Activated naive CD8-positive, alpha-beta T cell treated with anti-CD3 and anti-CD28 coated beads, Interleukin-2, amount 10 ng/mL, durations not matched to agents 7 days and 5 days (primary cell): Measurements from ENCODE around the gene WWTR1. TPM values are rescaled to one million over a fixed set of nuclear protein-coding genes. Genes with fewer than 3 reads are reported as not detected.

Source experiments
- ATAC-seq: fragments of 150-1000 bp; cut with Tn5 transposase; one replicate; pipeline ENCODE4 v1.10.0; 2021; ENCODE audit warnings: low read depth, moderate library complexity
- POLR2A ChIA-PET: fragments of 350-600 bp; sonication (Branson Sonifier 250); formaldehyde crosslinking; loops from one replicate; lab custom pipeline; 2021; ENCODE audit warnings: antibody characterized with exemption; lab: Charles Lee
- DNase-seq: peaks from one replicate; pipeline ENCODE4 v3.0.0; 2021
- H3K27ac Mint-ChIP-seq: one replicate; pipeline ENCODE4 v1.8.0; 2022; ENCODE audit warnings: mild to moderate bottlenecking, mixed read lengths
- H3K27me3 Mint-ChIP-seq: one replicate; pipeline ENCODE4 v1.8.0; 2022; ENCODE audit warnings: mild to moderate bottlenecking, moderate library complexity, mixed read lengths
- H3K36me3 Mint-ChIP-seq: one replicate; pipeline ENCODE4 v1.8.0; 2021; ENCODE audit warnings: mild to moderate bottlenecking, mixed read lengths
- H3K4me1 Mint-ChIP-seq: one replicate; pipeline ENCODE4 v1.8.0; 2021; ENCODE audit warnings: mixed read lengths
- H3K4me3 Mint-ChIP-seq: one replicate; pipeline ENCODE4 v1.8.0; 2022; ENCODE audit warnings: mild to moderate bottlenecking, moderate library complexity, mixed read lengths
- H3K9me3 Mint-ChIP-seq: one replicate; pipeline ENCODE4 v1.8.0; 2021; ENCODE audit warnings: mixed read lengths
- total RNA-seq, 2 experiments: library from RNA; stranded (reverse); gene quantifications; one replicate each; pipeline ENCODE4 v1.2.3, GENCODE V29; 2021

Gene WWTR1
- total RNA-seq = under 1 TPM; 0.55 to 0.79 TPM

DNA sequence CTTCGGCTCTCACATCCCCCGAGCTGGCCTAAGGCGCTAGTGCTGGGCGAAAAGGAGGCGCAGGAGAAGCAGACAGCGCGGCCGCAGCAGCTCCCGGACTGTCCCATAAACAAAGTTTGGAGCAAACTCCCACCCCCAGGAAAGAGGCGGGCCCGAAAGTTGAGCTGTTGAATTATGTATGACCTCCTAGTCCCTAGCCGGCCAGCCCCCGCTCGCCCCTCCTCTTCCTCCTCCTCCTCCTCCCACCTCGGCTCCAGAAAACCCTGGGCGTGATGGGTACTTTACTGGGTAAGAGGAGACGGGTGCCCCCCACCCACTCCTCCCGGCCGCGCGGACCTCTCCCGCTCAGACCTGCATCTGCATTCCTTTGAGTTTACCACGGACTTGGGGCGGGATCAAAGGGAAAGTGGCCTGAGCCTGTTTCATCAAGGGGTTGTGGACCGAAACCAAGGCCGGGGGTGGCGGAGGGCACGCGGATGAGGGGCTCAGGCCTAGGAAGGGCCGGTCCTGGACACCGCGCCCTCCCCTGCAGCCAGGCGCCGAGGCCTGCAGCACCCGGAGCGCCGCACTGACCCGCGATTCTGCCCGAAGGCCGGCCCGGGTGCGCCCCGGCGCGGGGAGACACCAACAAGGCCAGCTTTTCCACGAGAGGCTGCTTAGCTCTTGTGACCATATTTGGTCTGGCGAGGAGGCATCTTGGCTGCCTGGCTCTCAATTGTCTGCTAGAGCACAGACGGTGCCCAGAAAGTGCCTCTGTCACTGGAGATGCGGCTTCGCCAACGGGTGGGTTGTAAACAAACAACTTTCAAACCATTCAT lies at the start of gene WWTR1:
Gene WWTR1, minus strand, starts transcription at position 100 of the 818 bp plus-strand sequence. CDS start 719 bp downstream, outside the sequence.
- Mint-ChIP-seq H3K9me3 (no peaks in the 10 kb centered on the region), H3K4me1 (peaks cover 12% of the 10 kb centered on the region), H3K27ac (no peak within 1 kb of the TSS), H3K27me3 (peaks cover 66% of the 10 kb centered on the region), H3K36me3 (no peaks in the 10 kb centered on the region), H3K4me3 (peak within 1 kb of the TSS; percentile 89)
- DNase-seq = peak; percentile 53
- POLR2A ChIA-PET = interaction anchor here (0.9 kb wide), 1 partner anchor 95 kb away, joined by 3 read pairs; the partner anchor contains the start of gene COMMD2
- ATAC-seq = peak; percentile 70

DNA sequence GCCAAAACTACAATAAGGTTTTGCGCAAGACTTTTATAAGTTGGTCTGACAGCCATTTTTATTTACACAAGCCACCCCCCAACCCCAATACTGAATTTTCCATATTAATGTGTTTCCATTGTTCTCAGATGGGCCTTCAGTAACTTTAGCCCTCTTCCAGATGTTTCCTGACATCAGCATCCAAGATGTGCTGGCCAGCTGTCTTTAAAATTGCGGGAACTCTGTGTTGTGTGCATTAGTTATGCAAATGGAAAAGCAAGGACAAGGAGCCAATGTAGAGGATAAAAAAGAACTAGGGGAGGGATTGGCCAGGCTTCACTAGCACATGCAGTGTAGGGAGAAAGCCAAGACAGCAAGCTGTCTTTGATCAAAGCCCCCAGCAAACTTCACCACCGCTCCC lies 49.1 kb upstream of the WWTR1 start:
- POLR2A ChIA-PET = no interaction called here
- H3K9me3 Mint-ChIP-seq = peaks cover 1% of the 10 kb centered on the region
- ATAC-seq (no peak), DNase-seq (no peak)
- peaks cover 1% of the 10 kb centered on the region for H3K36me3 Mint-ChIP-seq
- peaks cover 6% of the 10 kb centered on the region for H3K4me1 Mint-ChIP-seq
- H3K27me3 Mint-ChIP-seq = peaks cover 6% of the 10 kb centered on the region
- H3K27ac Mint-ChIP-seq = no peak overlapping the region
- H3K4me3 Mint-ChIP-seq = no peak overlapping the region

DNA sequence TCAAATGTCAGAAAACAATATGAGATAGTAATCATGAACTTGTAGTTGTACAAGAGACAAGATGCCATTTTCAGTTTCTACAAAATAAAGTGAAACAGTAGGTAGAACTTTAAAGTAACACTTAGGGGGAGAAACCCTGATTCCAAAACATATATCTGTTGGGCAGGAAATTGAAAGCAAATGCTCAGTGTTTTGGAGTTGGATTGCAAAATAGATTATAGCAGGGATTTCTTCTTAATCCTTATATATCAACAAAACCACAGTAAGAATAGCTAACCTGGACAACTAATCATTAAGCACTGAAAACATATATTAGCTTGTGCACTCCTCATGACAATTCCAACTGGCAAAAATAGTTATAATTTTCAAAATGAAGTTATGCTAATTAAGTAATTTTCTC lies 47.6 kb upstream of the WWTR1 start:
- H3K27me3 Mint-ChIP-seq = peaks cover 6% of the 10 kb centered on the region
- no peak overlapping the region for H3K4me3 Mint-ChIP-seq
- POLR2A ChIA-PET = no interaction called here
- ATAC-seq (no peak), DNase-seq (no peak)
- no peak overlapping the region for H3K27ac Mint-ChIP-seq
- peaks cover 9% of the 10 kb centered on the region for H3K4me1 Mint-ChIP-seq
- H3K9me3 Mint-ChIP-seq = peaks cover 1% of the 10 kb centered on the region
- H3K36me3 Mint-ChIP-seq = peaks cover 2% of the 10 kb centered on the region

DNA sequence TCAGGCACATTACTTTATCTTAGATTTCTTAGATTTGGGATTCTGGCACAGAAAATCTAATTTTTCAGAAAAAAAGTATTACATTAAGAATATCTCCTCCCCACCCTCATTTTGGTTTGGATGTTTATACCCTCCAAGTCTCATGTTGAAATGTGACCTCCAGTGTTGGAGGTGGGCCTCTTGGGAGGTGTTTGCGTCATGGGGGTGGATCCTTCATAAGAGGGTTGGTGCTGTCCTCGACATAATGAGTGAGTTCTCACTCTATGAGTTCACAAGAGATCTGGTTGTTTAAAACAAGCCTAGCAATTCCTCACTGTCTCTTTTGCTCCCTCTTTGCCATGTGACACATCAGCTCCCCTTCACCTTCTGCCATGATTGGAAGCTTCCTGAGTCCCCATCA lies 45.6 kb upstream of the WWTR1 start:
- Mint-ChIP-seq H3K9me3 (peaks cover 5% of the 10 kb centered on the region), H3K27me3 (peaks cover 6% of the 10 kb centered on the region), H3K36me3 (peaks cover 2% of the 10 kb centered on the region), H3K4me1 (peaks cover 9% of the 10 kb centered on the region), H3K27ac (no peak overlapping the region), H3K4me3 (no peak overlapping the region)
- ATAC-seq (no peak), DNase-seq (no peak)
- POLR2A ChIA-PET = no interaction called here

DNA sequence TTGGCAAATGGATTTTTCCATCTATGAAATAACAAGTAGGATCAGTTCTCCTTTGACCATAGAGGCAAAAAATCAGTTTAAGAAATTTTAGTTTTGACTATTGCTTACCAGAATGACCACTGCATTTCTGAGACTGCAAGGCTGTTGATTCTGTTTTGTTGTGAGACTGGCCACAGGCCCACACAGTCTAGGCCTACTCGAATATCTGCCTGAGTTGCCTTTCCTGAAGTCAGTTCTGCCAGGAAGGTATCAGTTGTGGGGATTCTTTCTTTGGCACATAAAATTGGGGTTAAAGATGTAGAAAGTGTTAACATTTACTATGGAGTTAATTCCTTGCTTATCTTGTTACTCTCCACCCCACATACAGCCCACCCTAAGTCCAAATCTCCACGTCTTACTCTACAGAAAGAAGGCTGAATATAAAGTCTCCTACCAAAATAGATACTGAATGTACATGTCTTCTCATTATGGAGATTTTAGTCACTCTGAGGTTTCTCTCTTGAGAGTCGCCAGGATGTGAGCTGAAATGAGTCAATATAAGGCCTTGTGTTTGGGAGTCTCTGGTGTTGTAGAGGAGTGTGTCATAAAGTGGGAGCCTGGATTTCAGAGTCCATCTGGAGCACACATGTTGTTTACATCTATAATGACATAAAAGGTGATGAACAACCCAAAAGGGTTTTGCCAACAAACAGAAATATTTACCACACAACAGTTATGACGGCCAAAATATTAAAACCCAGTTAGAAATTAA lies 45.0 kb upstream of the WWTR1 start:
- DNase-seq = no peak
- Mint-ChIP-seq H3K4me1 (peaks cover 7% of the 10 kb centered on the region), H3K27ac (no peak overlapping the region), H3K27me3 (peaks cover 6% of the 10 kb centered on the region), H3K9me3 (peaks cover 10% of the 10 kb centered on the region), H3K36me3 (peaks cover 2% of the 10 kb centered on the region), H3K4me3 (no peak overlapping the region)
- ATAC-seq = no peak
- POLR2A ChIA-PET = no interaction called here

DNA sequence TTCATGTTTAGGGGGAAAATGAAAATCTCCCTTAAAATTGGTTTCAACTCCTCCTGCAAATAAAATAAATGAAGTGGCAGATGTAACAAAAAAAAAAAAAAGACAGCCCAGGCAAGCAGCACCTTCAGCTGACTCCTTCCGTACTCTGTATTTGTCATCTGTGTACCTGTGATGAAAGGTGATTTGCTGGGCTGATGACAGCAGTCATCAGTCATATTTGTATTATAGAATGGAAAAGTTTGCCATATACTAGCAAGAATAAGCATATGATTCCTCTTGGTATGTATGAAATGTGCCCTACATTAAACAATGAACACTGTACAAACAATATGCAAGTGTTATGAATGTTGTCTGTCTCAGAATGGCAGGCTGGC lies 44.1 kb upstream of the WWTR1 start:
- peaks cover 17% of the 10 kb centered on the region for H3K9me3 Mint-ChIP-seq
- ATAC-seq (no peak), DNase-seq (no peak)
- H3K4me1 Mint-ChIP-seq = peaks cover 7% of the 10 kb centered on the region
- POLR2A ChIA-PET = no interaction called here
- H3K27me3 Mint-ChIP-seq = peaks cover 6% of the 10 kb centered on the region
- H3K4me3 Mint-ChIP-seq = no peak overlapping the region
- peaks cover 2% of the 10 kb centered on the region for H3K36me3 Mint-ChIP-seq
- H3K27ac Mint-ChIP-seq = no peak overlapping the region

DNA sequence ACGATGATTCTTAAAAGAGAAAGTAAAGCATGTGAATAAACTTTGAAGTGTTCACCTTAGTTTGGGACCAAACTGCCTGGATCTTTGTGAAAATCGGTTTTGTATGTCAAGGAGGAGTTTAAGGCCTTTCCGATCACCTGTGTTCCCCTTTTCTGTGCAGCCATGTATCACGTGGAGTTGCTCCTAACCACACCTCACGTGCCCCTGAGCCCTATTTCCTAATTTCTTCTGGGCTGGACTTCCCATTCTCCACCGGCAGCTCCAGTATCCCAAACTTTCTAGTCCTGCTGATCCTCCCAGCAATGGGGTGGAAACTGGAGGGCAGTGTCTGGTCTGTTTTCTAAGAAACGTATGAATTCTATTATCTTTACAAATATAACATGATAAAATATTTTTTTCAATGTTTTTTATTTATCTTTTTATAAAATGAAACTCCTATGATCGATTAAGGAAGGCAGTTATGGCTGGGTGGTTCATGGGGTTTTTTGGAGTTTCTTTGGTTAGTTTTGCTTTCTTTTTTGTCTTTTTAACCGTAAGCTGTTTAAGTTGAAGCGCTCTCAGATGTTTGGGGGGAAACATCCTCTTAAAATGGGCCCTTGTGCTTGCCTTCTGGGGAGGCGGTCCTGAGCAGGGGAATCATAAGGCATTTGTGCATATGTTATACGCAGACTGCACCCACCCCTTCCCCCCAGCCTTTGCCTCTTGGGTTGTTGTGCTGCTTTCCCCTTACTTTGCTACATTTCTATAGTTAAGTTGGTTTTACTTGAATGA lies 43.6 kb upstream of the WWTR1 start:
- POLR2A ChIA-PET = no interaction called here
- DNase-seq (no peak), ATAC-seq (no peak)
- Mint-ChIP-seq H3K9me3 (peaks cover 17% of the 10 kb centered on the region), H3K36me3 (peaks cover 2% of the 10 kb centered on the region), H3K4me3 (peak overlapping the region; percentile 47), H3K4me1 (peaks cover 7% of the 10 kb centered on the region), H3K27ac (no peak overlapping the region), H3K27me3 (peaks cover 6% of the 10 kb centered on the region)

DNA sequence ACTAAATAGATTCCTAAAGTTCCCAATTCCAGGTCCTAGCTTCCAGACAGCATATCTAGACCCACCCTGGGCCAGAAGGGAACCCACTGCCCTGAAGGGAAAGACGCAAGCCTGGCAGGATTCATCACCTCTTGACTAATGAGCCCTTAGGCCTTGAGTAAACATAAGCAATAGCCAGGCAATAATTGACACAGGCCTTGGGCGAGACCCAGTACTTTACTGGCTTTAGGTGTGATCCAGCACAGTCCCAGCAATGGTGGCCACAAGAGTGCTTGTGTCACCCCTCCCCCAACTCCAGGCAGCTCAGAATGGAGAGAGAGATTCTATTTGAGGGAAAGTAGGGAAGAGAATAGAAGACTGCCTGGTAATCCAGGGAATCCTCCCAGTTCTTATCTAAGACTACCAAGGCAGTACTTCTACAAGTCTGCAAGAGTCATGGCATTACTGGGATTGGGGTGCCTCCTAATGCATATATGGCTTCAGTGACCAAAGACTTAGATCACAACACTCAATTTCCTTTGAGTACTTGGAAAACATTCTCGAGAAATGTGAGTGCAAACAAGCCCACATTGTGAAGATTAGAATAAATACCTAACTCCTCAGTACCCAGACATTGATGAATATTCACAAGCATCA lies 30.4 kb upstream of the WWTR1 start:
- DNase-seq = no peak
- H3K4me3 Mint-ChIP-seq = no peak overlapping the region
- H3K4me1 Mint-ChIP-seq = no peaks in the 10 kb centered on the region
- H3K27me3 Mint-ChIP-seq = peaks cover 9% of the 10 kb centered on the region
- ATAC-seq = no peak
- H3K27ac Mint-ChIP-seq = no peak overlapping the region
- H3K9me3 Mint-ChIP-seq = peaks cover 7% of the 10 kb centered on the region
- POLR2A ChIA-PET = no interaction called here
- H3K36me3 Mint-ChIP-seq = no peaks in the 10 kb centered on the region

DNA sequence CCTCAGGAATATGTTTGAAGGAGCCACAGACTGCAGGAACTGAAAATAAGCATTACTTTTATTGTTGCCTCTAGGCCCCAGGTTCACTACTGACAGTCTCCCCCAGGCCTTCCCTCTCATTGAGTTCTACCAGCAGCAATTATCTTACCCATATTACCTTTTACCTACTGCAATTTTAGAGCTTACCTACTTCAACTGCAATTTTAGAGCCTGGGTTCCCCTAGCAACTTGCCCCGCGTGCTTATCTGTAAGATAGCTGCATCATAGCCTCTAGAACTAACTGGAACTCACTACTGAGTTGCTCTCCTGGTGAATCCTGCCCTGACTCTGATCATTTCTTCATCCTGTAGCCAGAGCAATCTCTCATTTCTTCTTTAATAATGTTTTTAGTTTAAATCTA lies 29.2 kb upstream of the WWTR1 start:
- H3K9me3 Mint-ChIP-seq = peaks cover 6% of the 10 kb centered on the region
- no peaks in the 10 kb centered on the region for H3K4me1 Mint-ChIP-seq
- ATAC-seq = no peak
- no peaks in the 10 kb centered on the region for H3K36me3 Mint-ChIP-seq
- no peak for DNase-seq
- H3K27ac Mint-ChIP-seq = no peak overlapping the region
- POLR2A ChIA-PET = no interaction called here
- peaks cover 16% of the 10 kb centered on the region for H3K27me3 Mint-ChIP-seq
- H3K4me3 Mint-ChIP-seq = no peak overlapping the region

DNA sequence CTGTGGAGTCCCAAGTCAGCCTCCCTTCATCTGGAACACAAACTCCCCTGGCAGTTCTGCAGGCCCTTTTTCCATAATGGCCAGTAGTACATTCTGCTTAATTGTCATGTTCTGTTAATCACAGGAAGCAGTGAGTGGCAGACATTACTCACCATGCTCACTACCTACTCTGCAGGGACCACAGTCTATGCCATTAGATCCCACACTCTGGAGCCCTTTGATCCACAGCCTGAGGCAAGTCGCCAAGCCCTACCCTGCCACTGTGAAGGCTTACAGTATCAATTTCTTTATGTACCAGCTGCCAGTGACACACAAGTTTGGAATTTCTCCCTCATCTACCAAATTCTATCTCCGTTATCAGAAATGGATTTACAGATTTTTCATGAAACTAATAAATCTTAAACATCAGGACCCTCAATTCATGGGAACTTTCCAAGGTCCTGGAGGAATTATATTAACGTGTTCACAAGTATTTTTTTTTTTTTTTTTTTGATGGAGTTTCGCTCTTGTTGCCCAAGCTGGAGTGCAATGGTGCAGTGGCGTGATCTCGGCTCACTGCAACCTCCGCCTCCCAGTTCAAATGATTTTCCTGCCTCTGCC lies 20.6 kb upstream of the WWTR1 start:
- peaks cover 10% of the 10 kb centered on the region for H3K27me3 Mint-ChIP-seq
- no peak for DNase-seq
- no peak for ATAC-seq
- H3K36me3 Mint-ChIP-seq = no peaks in the 10 kb centered on the region
- H3K4me3 Mint-ChIP-seq = no peak overlapping the region
- POLR2A ChIA-PET = no interaction called here
- H3K27ac Mint-ChIP-seq = no peak overlapping the region
- no peaks in the 10 kb centered on the region for H3K9me3 Mint-ChIP-seq
- no peaks in the 10 kb centered on the region for H3K4me1 Mint-ChIP-seq

DNA sequence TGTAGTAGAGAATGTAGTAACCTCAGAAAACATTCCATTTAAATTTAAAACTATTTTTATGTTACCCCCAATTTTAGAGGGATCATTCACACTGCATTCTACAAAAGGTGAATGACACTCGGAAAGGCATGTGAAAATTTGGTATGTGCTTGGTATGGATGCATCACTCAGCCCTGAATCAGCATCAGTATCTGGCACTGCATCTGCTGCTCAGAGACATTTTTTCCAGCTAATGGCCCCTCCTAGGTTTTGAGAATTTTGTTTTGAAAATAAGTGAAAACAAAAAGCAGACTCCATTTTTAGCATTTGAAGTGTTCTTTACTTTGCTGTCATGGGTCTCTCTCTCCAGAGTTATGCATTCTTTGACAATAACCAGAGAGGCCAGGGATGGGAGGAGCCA lies 15.6 kb upstream of the WWTR1 start:
- H3K27me3 Mint-ChIP-seq = no peaks in the 10 kb centered on the region
- DNase-seq (no peak), ATAC-seq (no peak)
- no peaks in the 10 kb centered on the region for H3K36me3 Mint-ChIP-seq
- no peak overlapping the region for H3K27ac Mint-ChIP-seq
- no peaks in the 10 kb centered on the region for H3K4me1 Mint-ChIP-seq
- POLR2A ChIA-PET = no interaction called here
- H3K9me3 Mint-ChIP-seq = no peaks in the 10 kb centered on the region
- H3K4me3 Mint-ChIP-seq = no peak overlapping the region

DNA sequence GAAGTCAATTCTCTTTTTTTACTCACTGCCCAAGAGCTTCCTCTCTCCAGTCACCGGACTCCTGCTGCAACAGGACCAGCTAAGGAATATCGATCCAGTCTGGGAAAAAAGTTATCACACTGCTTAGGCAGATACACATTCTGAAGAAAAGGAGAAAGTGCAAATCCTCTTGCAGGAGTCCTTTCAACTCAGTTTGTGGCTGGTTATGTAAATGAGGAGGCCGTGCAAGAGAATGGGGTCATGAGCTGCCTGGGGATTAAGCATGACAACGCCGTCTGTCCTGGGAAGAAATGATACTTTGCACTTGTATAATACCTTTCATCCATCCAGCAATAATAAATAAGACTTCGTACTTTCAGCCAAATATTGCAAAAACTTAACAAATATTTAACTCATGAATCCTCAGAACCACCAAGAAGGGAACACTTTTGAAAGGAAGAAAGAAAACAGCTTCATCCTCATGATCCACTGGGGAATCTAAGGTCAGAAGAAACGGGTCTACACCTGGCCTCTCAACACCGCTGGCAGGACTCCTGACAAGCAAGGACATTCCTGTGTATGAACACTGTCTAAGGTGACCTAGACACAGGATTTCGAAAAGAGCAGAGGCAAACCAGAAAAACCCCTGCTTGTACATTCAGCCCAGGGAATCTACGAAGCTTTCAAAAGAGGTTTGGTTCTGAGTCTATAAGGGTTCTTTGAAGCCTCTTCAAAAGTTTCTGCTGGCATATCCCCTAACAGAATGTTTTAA lies 13.1 kb upstream of the WWTR1 start:
- Mint-ChIP-seq H3K4me3 (no peak overlapping the region), H3K4me1 (no peaks in the 10 kb centered on the region), H3K9me3 (no peaks in the 10 kb centered on the region), H3K27ac (no peak overlapping the region), H3K27me3 (peaks cover 8% of the 10 kb centered on the region), H3K36me3 (no peaks in the 10 kb centered on the region)
- DNase-seq (no peak), ATAC-seq (no peak)
- POLR2A ChIA-PET = no interaction called here
